A549 (cell line): Measurements from ENCODE around the gene MAP3K20.

ENCODE experiments used
- CBX2 ChIP-seq: fragments of 200-600 bp; sonication (generic); IDR thresholded peaks from 2 replicates; pipeline ENCODE4 v1.6.1; 2016; ENCODE audit warnings: low read depth, mild to moderate bottlenecking, borderline replicate concordance
- CTCF ChIP-seq: fragments of >200 bp; sonication (Bioruptor Twin); formaldehyde crosslinking; IDR thresholded peaks from 3 replicates; pipeline ENCODE4 v1.5.1; 2016
- HOXA7 ChIP-seq: fragments of 250-450 bp; sonication (Bioruptor Pico); IDR thresholded peaks from 2 replicates; pipeline ENCODE4 v1.5.0; 2020; ENCODE audit warnings: mild to moderate bottlenecking, moderate library complexity
- PBX3 ChIP-seq: IDR thresholded peaks from 2 replicates; pipeline ENCODE4 v1.6.1; 2012
- POLR2A ChIP-seq: IDR thresholded peaks from 2 replicates; pipeline ENCODE4 v1.6.1; 2012; ENCODE audit warnings: mild to moderate bottlenecking, low read length
- RFX5 ChIP-seq: fragments of 450-650 bp; IDR thresholded peaks from 2 replicates; pipeline ENCODE4 v1.7.1; 2014; ENCODE audit warnings: antibody characterized with exemption, mild to moderate bottlenecking, moderate library complexity

GRCh38 chr2:173171924-173172643 is 96.4 kb downstream of the MAP3K20 start:
- TF ChIP-seq CTCF (no peak), POLR2A (no peak), CBX2 (no peak), RFX5 (no peak), HOXA7 (CRISPR knock-in tag) (no peak), PBX3 (no peak)
